Progenitor cell of endocrine pancreas (in vitro differentiated cells): ENCODE data around the gene TPT1. TPM values are rescaled to one million over a fixed set of nuclear protein-coding genes. Genes with fewer than 3 reads are reported as not detected.
A peak's percentile ranks its signal among the peaks of the same experiment; 100 is the strongest.

Experiments
- DNase-seq: peaks from one replicate; pipeline ENCODE4 v3.0.0; 2021; ENCODE audit warnings: low spot score; ENCODE audit not compliant: unreplicated experiment
- H3K27ac Mint-ChIP-seq: 2 replicates; pipeline ENCODE4 v1.8.0; 2021; ENCODE audit warnings: mild to moderate bottlenecking, moderate library complexity, mixed read lengths
- H3K27me3 Mint-ChIP-seq: 2 replicates; pipeline ENCODE4 v1.8.0; 2021; ENCODE audit warnings: mixed read lengths
- H3K36me3 Mint-ChIP-seq: 2 replicates; pipeline ENCODE4 v1.8.0; 2022; ENCODE audit warnings: mixed read lengths; ENCODE audit not compliant: insufficient read depth
- H3K4me1 Mint-ChIP-seq: 2 replicates; pipeline ENCODE4 v1.8.0; 2021; ENCODE audit warnings: low read depth, mixed read lengths
- H3K4me3 Mint-ChIP-seq: 2 replicates; pipeline ENCODE4 v1.8.0; 2021; ENCODE audit warnings: low read depth, mild to moderate bottlenecking, moderate library complexity, mixed read lengths
- H3K9me3 Mint-ChIP-seq: 2 replicates; pipeline ENCODE4 v1.8.0; 2021; ENCODE audit warnings: low read depth, mixed read lengths
- total RNA-seq: library from RNA; stranded (reverse); gene quantifications from 2 replicates; pipeline ENCODE4 v1.2.1, GENCODE V29; 2021
- TF ChIP-seq, protein P1 (sequence below): fragments of 200-600 bp; sonication (generic); IDR thresholded peaks from one replicate; pipeline ENCODE4 v1.5.0; 2021; ENCODE audit warnings: antibody characterized with exemption, mild to moderate bottlenecking; ENCODE audit not compliant: unreplicated experiment

The TPT1 gene
- total RNA-seq, 1 donor from 2014 or later: 3,243 TPM

- Mint-ChIP-seq H3K4me3 (no peak overlapping the region), H3K4me1 (peaks cover 3% of the 10 kb centered on the region), H3K36me3 (peaks cover 7% of the 10 kb centered on the region), H3K27ac (no peak overlapping the region), H3K9me3 (no peaks in the 10 kb centered on the region), H3K27me3 (no peaks in the 10 kb centered on the region)
- no peak for DNase-seq
- TF ChIP-seq, protein P1, sequence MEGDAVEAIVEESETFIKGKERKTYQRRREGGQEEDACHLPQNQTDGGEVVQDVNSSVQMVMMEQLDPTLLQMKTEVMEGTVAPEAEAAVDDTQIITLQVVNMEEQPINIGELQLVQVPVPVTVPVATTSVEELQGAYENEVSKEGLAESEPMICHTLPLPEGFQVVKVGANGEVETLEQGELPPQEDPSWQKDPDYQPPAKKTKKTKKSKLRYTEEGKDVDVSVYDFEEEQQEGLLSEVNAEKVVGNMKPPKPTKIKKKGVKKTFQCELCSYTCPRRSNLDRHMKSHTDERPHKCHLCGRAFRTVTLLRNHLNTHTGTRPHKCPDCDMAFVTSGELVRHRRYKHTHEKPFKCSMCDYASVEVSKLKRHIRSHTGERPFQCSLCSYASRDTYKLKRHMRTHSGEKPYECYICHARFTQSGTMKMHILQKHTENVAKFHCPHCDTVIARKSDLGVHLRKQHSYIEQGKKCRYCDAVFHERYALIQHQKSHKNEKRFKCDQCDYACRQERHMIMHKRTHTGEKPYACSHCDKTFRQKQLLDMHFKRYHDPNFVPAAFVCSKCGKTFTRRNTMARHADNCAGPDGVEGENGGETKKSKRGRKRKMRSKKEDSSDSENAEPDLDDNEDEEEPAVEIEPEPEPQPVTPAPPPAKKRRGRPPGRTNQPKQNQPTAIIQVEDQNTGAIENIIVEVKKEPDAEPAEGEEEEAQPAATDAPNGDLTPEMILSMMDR: no peak
Measured at GRCh38 chr13:45374917-45375316, 33.9 kb upstream of the TPT1 start.

GRCh38 chr13:45373162-45373547 lies 32.2 kb upstream of the TPT1 start:
- DNase-seq: no peak
- peaks cover 10% of the 10 kb centered on the region for H3K36me3 Mint-ChIP-seq
- no peak overlapping the region for H3K4me3 Mint-ChIP-seq
- H3K27me3 Mint-ChIP-seq: no peaks in the 10 kb centered on the region
- H3K4me1 Mint-ChIP-seq: peaks cover 3% of the 10 kb centered on the region
- no peaks in the 10 kb centered on the region for H3K9me3 Mint-ChIP-seq
- TF ChIP-seq, protein P1: no peak
- no peak overlapping the region for H3K27ac Mint-ChIP-seq

DNA sequence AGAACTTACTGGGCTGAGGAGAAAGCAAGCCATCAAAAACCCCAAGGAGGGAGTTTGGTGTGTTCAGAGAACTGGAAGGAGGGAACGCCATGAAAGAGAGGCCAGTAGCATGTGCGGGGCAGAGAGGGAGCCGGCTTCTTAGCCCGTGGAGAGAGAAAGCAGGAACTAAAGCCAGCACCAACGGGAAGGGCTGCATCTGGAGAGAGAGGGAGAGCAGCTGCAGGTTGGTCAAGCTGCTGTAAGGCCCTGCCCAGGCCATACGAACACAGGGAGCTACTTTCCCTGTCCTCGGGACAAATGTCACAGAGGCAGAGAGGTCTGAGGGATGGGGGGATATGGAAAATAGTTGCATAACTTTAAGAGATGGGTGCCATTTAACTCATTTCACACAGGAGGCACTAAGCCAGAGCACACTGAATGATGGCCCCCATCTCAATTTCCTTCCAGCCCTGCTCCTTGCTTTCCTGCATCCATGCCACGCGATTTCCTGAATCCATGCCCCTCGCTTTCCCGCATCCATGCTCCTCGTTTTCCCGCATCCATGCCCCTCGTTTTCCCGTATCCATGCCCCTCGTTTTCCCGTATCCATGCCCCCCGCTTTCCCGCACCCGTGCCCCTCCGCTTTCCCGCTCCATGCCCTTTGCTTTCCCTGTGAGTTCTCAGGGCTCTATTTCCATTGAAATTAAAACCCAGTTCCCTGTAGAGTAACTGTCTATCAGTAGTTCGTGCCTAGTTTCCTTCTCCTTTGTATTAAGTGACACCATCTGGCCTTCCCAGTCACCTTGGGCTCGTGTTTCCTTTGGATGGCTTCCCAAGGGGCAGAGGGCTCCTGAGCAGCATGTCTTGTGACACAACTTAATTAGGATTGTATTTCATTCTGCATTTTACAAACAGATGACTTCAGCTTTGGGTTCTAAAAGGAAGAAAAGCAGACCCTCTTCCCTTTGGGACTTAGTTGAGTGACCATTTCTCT lies 31.5 kb upstream of the TPT1 start:
- DNase-seq: no peak

DNA sequence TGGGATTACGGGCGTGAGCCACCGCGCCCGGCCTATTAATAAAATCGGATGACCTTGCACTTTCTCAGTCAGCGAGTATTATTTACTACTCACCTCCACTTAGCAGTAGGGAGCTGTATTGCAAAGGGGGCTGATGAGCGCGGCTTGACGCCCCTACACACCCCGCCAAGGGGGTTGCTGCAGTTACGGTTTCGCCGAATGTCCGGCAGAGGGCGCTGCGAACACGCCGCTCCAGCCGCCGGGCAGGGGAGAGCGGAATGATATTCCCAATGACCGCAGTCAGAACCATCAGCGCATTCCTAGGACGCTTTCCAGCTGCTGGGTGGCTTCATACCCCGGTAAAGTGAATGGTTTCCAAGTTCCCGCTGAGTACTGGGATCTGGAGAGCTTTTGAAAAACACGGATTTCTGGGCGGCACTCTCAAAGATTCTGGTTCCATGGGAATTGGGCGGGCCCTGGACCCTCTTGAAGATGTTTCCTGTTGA lies 30.0 kb upstream of the TPT1 start:
- Mint-ChIP-seq H3K27me3 (no peaks in the 10 kb centered on the region), H3K9me3 (no peaks in the 10 kb centered on the region), H3K27ac (peak overlapping the region; percentile 26), H3K4me3 (no peak overlapping the region), H3K36me3 (peaks cover 10% of the 10 kb centered on the region), H3K4me1 (peaks cover 3% of the 10 kb centered on the region)
- TF ChIP-seq, protein P1: peak; percentile 98
- DNase-seq: peak; percentile 65

More for the DNA sequence above, 31.5 kb upstream of the TPT1 start:
- Mint-ChIP-seq H3K36me3 (peaks cover 10% of the 10 kb centered on the region), H3K27me3 (no peaks in the 10 kb centered on the region), H3K4me3 (no peak overlapping the region), H3K9me3 (no peaks in the 10 kb centered on the region), H3K27ac (no peak overlapping the region), H3K4me1 (peaks cover 3% of the 10 kb centered on the region)
- TF ChIP-seq, protein P1: no peak

DNA sequence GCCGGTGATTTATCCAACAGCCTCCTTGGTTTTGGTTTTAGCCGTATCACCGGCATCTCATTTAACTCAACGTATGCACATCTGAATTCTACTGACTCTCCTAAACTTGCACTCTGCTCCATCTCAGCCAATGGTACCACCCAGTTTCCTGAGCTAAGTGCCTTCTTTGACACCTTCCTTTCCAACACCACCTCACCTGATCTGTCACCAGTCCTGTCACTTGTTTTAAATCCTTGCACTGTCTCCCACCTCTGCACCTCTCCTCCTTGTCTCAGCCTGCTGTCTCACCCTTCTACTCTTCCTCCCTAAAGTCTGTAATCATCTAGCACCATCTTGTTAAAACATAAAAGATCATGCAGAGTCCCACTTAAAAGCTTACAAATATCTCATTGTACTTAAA lies 28.1 kb upstream of the TPT1 start:
- peaks cover under 1% of the 10 kb centered on the region for H3K9me3 Mint-ChIP-seq
- no peak for DNase-seq
- no peak overlapping the region for H3K4me3 Mint-ChIP-seq
- H3K27me3 Mint-ChIP-seq: no peaks in the 10 kb centered on the region
- H3K36me3 Mint-ChIP-seq: peaks cover 13% of the 10 kb centered on the region
- H3K27ac Mint-ChIP-seq: no peak overlapping the region
- TF ChIP-seq, protein P1: no peak
- H3K4me1 Mint-ChIP-seq: peaks cover 3% of the 10 kb centered on the region
